Measurements from ENCODE around the gene LDLRAP1.

LDLRAP1 gene

GRCh38 chr1:25529518-25530185 is 13.8 kb upstream of the LDLRAP1 start:
- no peak for DNase-seq (ENCODE audit: extremely low spot score)
- TF ChIP-seq, protein P1, sequence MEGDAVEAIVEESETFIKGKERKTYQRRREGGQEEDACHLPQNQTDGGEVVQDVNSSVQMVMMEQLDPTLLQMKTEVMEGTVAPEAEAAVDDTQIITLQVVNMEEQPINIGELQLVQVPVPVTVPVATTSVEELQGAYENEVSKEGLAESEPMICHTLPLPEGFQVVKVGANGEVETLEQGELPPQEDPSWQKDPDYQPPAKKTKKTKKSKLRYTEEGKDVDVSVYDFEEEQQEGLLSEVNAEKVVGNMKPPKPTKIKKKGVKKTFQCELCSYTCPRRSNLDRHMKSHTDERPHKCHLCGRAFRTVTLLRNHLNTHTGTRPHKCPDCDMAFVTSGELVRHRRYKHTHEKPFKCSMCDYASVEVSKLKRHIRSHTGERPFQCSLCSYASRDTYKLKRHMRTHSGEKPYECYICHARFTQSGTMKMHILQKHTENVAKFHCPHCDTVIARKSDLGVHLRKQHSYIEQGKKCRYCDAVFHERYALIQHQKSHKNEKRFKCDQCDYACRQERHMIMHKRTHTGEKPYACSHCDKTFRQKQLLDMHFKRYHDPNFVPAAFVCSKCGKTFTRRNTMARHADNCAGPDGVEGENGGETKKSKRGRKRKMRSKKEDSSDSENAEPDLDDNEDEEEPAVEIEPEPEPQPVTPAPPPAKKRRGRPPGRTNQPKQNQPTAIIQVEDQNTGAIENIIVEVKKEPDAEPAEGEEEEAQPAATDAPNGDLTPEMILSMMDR (IDR thresholded peaks at IDR 0.05; ENCODE audit: control extremely low read depth, extremely low read depth, low read depth, missing control alignments), result no peak
- CTCF ChIA-PET, result interaction anchor here (1.2 kb wide), 1 partner anchor 10 kb away, joined by 5 read pairs; no protein-coding TSS in a partner anchor
- POLR2A ChIA-PET, result no interaction called here

- POLR2A ChIA-PET, result interaction anchor here (0.5 kb wide), 1 partner anchor 254 kb away, joined by 3 read pairs; no protein-coding TSS in a partner anchor
- TF ChIP-seq, protein P1 (IDR thresholded peaks at IDR 0.05; ENCODE audit: control extremely low read depth, extremely low read depth, low read depth, missing control alignments), result no peak
- no peak for DNase-seq (ENCODE audit: extremely low spot score)
- CTCF ChIA-PET, result no interaction called here
These were observed 13.0 kb upstream of the LDLRAP1 start for GRCh38 chr1:25530186-25531081.

GRCh38 chr1:25531082-25531461 is 12.3 kb upstream of the LDLRAP1 start:
- no peak for DNase-seq (ENCODE audit: extremely low spot score)
- POLR2A ChIA-PET, result no interaction called here

DNA sequence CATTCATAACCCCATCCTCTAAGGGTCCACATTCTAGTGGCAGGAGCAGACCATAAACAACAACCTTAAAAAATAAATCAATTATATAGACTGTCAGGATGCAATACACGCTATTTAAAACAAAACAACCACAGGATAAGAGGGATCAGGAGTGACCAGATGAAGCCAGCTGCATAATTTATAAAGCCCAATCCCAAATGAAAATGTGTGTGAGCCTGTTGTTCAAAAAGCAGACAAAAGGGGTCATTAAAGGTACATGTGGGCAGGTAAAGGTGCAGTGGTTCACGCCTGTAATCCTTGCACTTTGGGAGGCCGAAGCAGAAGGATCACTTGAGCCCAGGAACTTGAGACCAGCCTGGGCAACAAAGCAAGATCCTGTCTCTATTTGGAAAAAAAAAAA is 10.4 kb upstream of the LDLRAP1 start:
- TF ChIP-seq, protein P1 (IDR thresholded peaks at IDR 0.05; ENCODE audit: control extremely low read depth, extremely low read depth, low read depth, missing control alignments), result no peak
- DNase-seq (ENCODE audit: extremely low spot score), result no peak
- CTCF ChIA-PET, result interaction anchor here (1.6 kb wide), 1 partner anchor 14 kb away, joined by 3 read pairs; no protein-coding TSS in a partner anchor
- POLR2A ChIA-PET, result no interaction called here

More at GRCh38 chr1:25531082-25531461, 12.3 kb upstream of the LDLRAP1 start:
- CTCF ChIA-PET, result no interaction called here
- TF ChIP-seq, protein P1 (IDR thresholded peaks at IDR 0.05; ENCODE audit: control extremely low read depth, extremely low read depth, low read depth, missing control alignments), result no peak

DNA sequence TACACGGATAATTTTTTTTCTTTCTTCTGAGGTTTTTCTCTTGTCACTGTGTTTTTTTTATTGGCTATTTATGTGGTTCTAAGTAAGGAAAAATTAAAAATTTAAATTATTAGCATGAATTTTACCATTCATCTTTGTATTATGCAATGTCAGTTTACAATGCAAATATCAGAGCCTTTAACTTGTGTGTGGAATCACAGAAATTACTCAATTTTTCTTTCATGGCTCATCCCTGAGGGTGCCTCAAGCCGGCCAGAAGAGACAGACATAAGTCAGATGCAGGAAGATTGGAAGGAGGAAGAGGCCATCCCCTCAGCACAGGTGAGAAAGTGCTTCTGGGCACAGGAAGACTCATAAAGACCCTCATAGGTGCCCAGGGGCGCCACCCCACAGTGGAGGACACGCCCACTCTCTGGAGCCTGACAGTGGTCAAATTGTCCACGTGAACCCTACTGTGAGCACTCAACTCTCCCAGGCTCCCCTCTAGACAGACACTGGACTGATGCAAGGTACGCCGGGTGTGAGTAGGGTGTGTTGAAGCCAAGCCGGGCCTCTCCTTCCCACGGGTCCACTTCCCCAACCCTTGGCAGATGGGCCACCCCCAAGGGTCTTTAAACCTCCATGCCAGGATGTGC is 9.5 kb upstream of the LDLRAP1 start:
- ChIA-PET CTCF (no interaction called here), POLR2A (no interaction called here)
- DNase-seq (ENCODE audit: extremely low spot score), result no peak
- TF ChIP-seq, protein P1 (IDR thresholded peaks at IDR 0.05; ENCODE audit: control extremely low read depth, extremely low read depth, low read depth, missing control alignments), result no peak

GRCh38 chr1:25534410-25534788 is 9.0 kb upstream of the LDLRAP1 start:
- no peak for DNase-seq (ENCODE audit: extremely low spot score)
- TF ChIP-seq, protein P1 (IDR thresholded peaks at IDR 0.05; ENCODE audit: control extremely low read depth, extremely low read depth, low read depth, missing control alignments), result no peak
- ChIA-PET CTCF (no interaction called here), POLR2A (no interaction called here)
